NCI-H1105 treated with DMSO at 0.1 percent for 48 hours (cell line): ENCODE results near the gene MALRD1.

Experiments used
- DNase-seq: peaks from one replicate; lab custom pipeline; 2025; lab: John Stamatoyannopoulos, UW

MALRD1 gene

GRCh38 chr10:19048489-19048888 lies at the start of gene MALRD1:
MALRD1 (plus strand) TSS chr10:19048801; CDS start chr10:19048939, 138 bp downstream.
- DNase-seq: no peak

GRCh38 chr10:19003341-19003740 lies 45.3 kb upstream of the MALRD1 start:
- no peak for DNase-seq

DNA sequence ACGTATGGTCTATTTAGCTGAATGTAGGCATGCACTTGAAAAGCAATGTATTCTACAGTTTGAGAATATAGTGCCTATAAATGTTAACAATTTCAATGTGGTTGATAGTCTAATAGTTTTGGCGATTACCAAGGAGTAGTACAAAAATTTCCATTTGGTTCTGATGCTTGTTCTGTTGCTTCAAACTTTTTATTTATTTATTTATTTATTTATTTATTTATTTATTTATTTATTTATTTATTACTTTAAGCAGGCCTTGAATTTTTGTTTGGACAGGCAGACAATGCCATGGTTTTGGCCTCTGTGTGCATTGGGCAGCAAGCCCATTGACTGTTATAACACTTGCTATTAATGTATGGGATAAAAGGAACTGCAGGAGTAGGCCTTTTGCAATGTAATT lies 36.5 kb upstream of the MALRD1 start:
- DNase-seq: no peak

GRCh38 chr10:19014034-19014433 lies 34.6 kb upstream of the MALRD1 start:
- no peak for DNase-seq

DNA sequence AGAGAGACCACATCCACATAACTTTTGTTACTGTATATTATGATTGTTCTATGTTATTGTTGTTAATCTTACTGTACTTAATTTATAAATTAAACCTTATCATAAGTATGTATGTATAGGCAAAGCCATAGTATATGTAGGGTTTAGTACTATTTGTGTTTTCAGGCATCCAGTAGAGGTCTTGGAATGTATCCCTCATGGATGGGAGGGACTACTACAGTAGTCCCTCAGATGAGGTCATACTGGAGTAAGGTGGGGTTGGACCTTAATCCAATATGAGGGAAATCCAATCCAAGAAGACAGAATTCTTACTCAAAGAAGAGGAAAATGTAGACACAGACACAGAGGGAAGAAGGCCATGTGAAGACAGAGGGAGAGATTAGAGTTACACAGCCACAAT lies 34.1 kb upstream of the MALRD1 start:
- DNase-seq: no peak

- no peak for DNase-seq
Measured at GRCh38 chr10:19017116-19017890, 31.3 kb upstream of the MALRD1 start.

DNA sequence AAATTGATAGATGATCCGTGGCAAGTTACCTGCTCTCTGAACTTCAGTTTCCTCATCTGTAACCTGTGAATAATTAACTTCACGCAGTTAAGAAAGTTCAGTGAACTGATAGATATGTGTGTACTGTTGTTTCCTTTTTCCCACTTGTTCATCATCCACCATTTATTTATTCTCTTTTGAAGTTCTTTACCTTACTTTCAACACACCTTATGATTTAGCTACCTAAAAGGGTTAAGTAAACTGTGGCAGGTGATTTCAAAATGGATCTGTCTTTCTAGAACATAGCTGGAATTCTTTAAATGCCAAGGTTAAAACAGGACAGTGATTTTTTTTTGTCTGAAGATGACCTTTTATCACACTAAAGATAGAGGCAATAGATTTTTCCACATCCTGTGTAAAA lies 27.4 kb upstream of the MALRD1 start:
- DNase-seq: no peak

DNA sequence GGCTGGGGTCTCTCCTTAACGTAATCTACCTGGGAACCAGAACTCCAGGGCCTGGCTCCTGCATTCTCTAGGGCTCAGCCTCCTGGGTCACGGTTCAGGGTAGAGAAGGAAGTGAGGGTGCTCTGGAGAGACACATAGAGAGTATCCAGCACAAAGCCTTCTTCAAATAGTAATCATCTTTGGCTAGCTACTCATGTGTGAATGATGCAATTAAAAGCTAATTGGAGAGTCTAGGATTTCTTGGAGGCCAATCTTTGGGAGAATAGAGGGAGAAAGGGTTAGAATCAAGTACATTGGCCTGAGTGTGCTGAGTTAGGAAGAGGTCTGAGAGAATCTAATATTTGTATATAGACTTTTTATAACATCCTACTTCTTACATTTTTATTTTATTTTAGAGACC lies 24.0 kb upstream of the MALRD1 start:
- DNase-seq: no peak

DNA sequence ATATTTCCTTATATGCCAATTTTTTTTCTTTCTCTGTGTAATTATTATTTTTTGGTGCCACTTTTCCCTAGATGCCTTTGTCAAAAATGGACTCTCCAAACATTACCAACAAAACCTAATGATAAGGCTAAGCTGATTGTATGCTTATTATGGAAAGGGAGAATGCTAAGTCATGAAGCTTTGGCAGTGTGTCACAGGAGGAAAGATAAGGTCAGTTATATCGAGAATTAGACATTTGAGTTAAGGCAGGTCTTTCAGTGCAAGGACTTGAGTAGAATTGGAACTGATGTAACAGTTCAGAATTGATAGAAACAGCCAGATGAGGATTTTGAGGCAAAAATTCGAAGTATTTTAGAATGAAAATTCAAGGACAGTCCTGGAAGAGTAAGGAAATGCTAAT lies 16.8 kb upstream of the MALRD1 start:
- DNase-seq: no peak

DNA sequence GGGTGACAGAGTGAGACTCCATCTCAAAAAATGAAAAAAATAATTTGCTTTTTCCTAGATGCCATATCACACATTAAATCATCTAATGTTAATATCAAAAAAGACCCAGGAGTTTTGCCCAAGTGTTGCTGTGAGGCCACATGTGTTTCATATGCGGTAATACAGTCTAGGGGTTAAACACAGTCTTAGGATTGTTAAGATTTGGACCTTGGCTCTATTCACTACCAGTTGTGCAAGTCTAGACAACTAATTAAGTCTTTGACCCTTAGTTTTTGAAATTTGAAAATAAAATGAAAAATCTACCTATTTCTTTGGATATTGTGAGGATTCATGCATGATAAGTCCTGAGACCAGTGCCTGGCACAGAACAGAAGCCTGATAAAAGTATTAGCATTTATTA lies 14.9 kb upstream of the MALRD1 start:
- no peak for DNase-seq

- peak; percentile 57 for DNase-seq
Measured at GRCh38 chr10:19041171-19041570, 7.4 kb upstream of the MALRD1 start.

GRCh38 chr10:19043431-19043830 lies 5.2 kb upstream of the MALRD1 start:
- DNase-seq: no peak

- DNase-seq: no peak
Measured at GRCh38 chr10:19046679-19047078, 1.9 kb upstream of the MALRD1 start.

GRCh38 chr10:19048891-19049290 lies 290 bp downstream of the MALRD1 start:
- DNase-seq: no peak

DNA sequence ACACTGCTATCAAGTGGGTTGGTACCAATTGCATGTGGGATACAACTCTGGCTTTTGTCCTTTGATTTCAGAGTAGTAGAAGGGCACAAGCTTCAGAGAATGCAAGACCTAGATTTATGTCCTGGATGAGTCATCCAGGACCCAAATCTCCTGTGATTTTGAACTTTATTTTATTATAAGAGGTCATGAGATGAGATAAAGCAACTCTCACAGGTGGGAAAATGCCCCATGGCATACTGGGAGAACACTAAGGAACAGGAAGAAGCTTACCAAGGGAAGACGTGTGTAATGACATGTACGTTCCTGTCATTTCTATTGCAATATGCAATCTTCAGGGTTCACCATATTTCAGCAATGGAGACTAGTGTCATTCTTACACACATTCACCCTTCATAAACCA lies 966 bp downstream of the MALRD1 start:
- no peak for DNase-seq

GRCh38 chr10:19054289-19054835 lies 5.8 kb downstream of the MALRD1 start:
- DNase-seq: no peak

DNA sequence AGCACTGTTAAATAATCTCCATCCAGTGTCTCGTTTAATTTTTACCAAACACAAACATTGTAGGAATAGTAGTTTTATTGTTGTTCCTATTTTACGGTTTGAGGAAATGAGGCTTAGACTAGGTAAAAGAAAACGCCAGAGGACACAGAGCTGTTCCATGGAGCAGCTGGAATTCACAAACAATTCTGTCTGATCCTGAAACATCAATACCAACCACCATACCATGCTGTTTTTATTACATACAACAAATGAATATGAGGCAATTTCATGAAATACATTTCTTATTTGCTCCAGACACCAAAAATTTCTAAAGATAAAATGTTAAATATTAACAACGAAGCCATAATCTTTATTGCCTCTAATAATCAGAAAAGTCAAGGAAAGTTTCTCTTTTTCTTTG lies 9.4 kb downstream of the MALRD1 start:
- DNase-seq: no peak

- no peak for DNase-seq
Measured at GRCh38 chr10:19063986-19064385, 15.4 kb downstream of the MALRD1 start.

- DNase-seq: no peak
Measured at GRCh38 chr10:19071946-19072345, 23.3 kb downstream of the MALRD1 start.

DNA sequence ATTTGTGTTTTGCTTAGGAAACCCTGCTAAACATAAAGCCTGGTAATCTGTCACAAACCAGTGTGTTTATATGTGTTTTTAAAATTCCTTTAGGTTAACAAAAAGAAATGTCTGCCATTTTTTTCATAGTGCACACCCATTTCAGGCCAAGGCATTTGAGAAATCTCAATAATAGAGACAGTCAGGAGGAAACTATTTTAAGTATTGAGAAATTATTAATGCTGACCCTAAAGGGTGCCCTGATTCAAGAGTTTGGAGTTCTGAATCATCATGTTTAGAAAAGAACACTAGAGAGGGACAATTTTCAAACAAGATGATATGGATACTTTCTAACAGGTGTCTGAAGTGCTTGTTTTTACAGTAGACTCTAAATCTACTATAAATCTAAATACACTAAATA lies 28.7 kb downstream of the MALRD1 start:
- DNase-seq: no peak

DNA sequence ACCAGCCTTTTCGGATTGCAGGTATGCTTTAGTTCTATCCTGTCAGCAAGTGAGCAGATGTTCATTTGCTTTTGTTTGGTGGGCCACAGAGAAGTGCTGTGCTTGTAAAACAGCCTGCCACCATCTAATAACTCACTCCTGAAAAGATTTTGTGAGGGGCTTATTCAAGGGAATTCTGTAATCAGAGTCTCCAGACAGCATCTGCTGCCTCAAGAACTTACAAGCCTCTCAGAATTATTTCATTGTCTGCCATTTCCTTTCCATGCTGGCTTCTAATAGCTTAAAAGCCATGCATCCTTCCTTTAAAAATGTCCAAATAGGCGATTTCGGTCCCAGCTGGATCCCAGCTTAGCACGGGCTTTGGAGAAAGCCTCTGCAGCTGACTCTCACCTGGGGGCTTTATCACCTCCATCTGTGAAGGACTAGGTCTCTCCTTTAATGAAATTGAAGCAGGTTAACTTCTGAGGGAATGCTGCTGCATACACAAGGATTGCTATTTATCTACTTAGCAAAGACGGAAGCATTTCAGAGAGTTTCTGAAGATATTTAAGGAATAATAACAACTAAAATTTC lies 48.0 kb downstream of the MALRD1 start:
- no peak for DNase-seq

GRCh38 chr10:19097151-19097550 lies 48.5 kb downstream of the MALRD1 start:
- DNase-seq: no peak

- no peak for DNase-seq
Measured at GRCh38 chr10:19098803-19099202, 50.2 kb downstream of the MALRD1 start.

DNA sequence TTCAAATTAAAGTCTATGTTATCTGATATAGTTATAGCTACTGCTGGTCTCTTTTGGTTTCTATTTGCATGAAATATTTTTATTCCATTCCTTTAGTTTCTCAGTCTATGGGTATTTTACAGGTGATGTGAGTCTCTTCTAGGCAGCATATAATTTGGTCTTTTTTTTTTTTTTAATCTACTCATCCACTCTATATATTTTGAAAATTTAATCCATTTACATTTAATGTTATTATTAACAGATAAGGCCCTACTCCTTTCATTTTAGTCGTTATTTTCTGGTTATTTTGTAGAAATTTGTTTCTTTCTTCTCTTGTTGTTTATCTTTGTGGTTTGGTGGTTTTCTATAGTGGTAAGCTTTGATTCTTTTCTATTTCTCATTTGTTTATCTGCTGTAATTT lies 58.8 kb downstream of the MALRD1 start:
- DNase-seq: no peak
